Measurements from ENCODE around the gene FAM13A. TPM values are rescaled to one million over a fixed set of nuclear protein-coding genes. Genes with fewer than 3 reads are reported as not detected.
"Not testable (repeated sequence)": the region's sequence is repeated elsewhere in the genome, so short reads cannot be mapped to it uniquely, and the experiment has no call there.

FAM13A gene
- total RNA-seq, 2 donors from 2014 or later = 27.2 to 107 TPM

DNA sequence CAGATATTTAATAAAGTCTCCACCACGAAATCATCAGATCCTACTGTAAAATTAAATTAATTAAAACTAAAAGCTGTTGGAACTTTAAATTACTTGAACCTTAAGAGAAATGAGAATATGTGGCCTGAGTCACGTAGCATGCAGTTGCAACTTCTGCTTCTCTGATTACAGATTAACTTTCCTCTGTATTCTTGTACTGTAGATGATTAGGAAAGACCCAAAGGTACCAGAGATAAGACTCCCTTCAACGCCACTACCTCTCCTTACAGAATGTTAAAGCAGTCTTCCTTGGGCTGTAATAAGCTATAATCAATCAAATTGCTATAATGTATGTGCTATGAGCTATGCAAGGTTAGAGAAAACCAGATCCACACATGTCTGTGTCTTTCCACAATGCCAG lies 47.9 kb downstream of the FAM13A start:
- H3K4me3 ChIP-seq = no peak overlapping the region
- TF ChIP-seq POLR2A (IDR thresholded peaks at IDR 0.05) (no peak), POLR2AphosphoS5 (IDR thresholded peaks at IDR 0.05) (no peak)
- TF ChIP-seq, protein P1, sequence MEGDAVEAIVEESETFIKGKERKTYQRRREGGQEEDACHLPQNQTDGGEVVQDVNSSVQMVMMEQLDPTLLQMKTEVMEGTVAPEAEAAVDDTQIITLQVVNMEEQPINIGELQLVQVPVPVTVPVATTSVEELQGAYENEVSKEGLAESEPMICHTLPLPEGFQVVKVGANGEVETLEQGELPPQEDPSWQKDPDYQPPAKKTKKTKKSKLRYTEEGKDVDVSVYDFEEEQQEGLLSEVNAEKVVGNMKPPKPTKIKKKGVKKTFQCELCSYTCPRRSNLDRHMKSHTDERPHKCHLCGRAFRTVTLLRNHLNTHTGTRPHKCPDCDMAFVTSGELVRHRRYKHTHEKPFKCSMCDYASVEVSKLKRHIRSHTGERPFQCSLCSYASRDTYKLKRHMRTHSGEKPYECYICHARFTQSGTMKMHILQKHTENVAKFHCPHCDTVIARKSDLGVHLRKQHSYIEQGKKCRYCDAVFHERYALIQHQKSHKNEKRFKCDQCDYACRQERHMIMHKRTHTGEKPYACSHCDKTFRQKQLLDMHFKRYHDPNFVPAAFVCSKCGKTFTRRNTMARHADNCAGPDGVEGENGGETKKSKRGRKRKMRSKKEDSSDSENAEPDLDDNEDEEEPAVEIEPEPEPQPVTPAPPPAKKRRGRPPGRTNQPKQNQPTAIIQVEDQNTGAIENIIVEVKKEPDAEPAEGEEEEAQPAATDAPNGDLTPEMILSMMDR (IDR thresholded peaks at IDR 0.05) = no peak
- no peaks in the 10 kb centered on the region for H3K36me3 ChIP-seq
- H3K9me3 ChIP-seq = no peaks in the 10 kb centered on the region
- H3K27ac ChIP-seq = no peak overlapping the region
- H3K27me3 ChIP-seq (replicated peaks; ENCODE audit: insufficient read depth) = no peaks in the 10 kb centered on the region
- H3K4me1 ChIP-seq (replicated peaks) = no peaks in the 10 kb centered on the region
- 94% methylated on average over 3 of the region's 3 CpGs for WGBS
- intact Hi-C loops (cut with DNase I) = no loop called here
- DNase-seq (ENCODE audit: low spot score) = no peak

DNA sequence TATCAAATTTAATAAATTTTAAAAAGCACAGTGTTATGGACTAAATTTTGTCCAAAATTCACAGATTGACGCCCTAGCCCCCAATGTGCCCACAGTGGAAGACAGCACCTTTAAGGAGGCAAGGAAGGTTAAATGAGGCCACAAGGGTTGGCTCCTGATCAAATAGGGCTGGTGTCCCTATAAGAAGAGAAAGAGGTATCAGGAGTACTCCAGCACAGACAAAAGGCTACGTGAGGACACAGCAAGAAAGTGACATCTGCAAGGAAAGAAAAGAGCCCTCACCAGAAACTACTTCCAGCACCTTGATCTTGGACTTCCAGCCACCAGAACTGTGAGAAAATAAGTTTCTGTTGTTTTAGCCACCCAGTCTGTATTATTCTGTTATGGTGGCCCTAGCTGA lies 48.8 kb downstream of the FAM13A start:
- Histone ChIP-seq H3K4me1 (replicated peaks) (no peaks in the 10 kb centered on the region), H3K4me3 (no peak overlapping the region), H3K27ac (no peak overlapping the region), H3K9me3 (no peaks in the 10 kb centered on the region), H3K27me3 (replicated peaks; ENCODE audit: insufficient read depth) (no peaks in the 10 kb centered on the region), H3K36me3 (no peaks in the 10 kb centered on the region)
- no peak for TF ChIP-seq POLR2A (IDR thresholded peaks at IDR 0.05)
- TF ChIP-seq, protein P1 (IDR thresholded peaks at IDR 0.05) = no peak
- TF ChIP-seq POLR2AphosphoS5 (IDR thresholded peaks at IDR 0.05) = no peak
- intact Hi-C loops (cut with DNase I) = no loop called here
- WGBS = 100% methylated on average over 2 of the region's 2 CpGs
- DNase-seq (ENCODE audit: low spot score) = no peak

GRCh38 chr4:89007338-89007939 lies 49.5 kb downstream of the FAM13A start:
- intact Hi-C loops (cut with DNase I) = no loop called here

DNA sequence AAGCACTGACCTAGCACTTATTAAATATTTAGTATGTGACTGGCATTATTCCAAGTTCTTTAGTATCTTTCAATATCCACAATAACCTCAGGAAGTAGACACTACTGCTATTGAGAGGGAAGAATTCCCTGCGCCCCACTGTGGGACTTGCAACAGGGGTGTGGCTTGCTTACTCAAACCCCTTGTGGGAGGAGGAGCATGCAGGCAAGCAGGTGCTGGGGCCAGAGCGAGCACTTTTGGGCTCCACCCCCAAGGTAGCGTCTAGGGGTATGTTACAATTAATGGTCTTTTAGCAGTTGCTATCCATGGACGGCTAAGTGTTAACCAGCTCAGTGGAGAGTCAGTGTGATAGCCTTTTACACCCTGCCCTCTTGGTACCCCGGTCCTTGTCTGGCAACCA lies 50.7 kb downstream of the FAM13A start:
- WGBS = 97% methylated on average over 5 of the region's 5 CpGs
- TF ChIP-seq, protein P1 (IDR thresholded peaks at IDR 0.05) = no peak
- TF ChIP-seq POLR2A (IDR thresholded peaks at IDR 0.05) = no peak
- no peak for TF ChIP-seq POLR2AphosphoS5 (IDR thresholded peaks at IDR 0.05)
- Histone ChIP-seq H3K36me3 (no peaks in the 10 kb centered on the region), H3K27ac (no peak overlapping the region), H3K4me3 (no peak overlapping the region), H3K4me1 (replicated peaks) (no peaks in the 10 kb centered on the region), H3K27me3 (replicated peaks; ENCODE audit: insufficient read depth) (no peaks in the 10 kb centered on the region), H3K9me3 (no peaks in the 10 kb centered on the region)
- DNase-seq (ENCODE audit: low spot score) = no peak
- intact Hi-C loops (cut with DNase I) = no loop called here

More at GRCh38 chr4:89007338-89007939, 49.5 kb downstream of the FAM13A start:
- TF ChIP-seq POLR2AphosphoS5 (IDR thresholded peaks at IDR 0.05) = no peak
- TF ChIP-seq, protein P1 (IDR thresholded peaks at IDR 0.05) = no peak
- Histone ChIP-seq H3K4me1 (replicated peaks) (no peaks in the 10 kb centered on the region), H3K36me3 (no peaks in the 10 kb centered on the region), H3K27me3 (replicated peaks; ENCODE audit: insufficient read depth) (no peaks in the 10 kb centered on the region), H3K4me3 (no peak overlapping the region), H3K27ac (no peak overlapping the region), H3K9me3 (no peaks in the 10 kb centered on the region)
- no peak for DNase-seq (ENCODE audit: low spot score)
- 97% methylated on average over 6 of the region's 6 CpGs for WGBS

DNA sequence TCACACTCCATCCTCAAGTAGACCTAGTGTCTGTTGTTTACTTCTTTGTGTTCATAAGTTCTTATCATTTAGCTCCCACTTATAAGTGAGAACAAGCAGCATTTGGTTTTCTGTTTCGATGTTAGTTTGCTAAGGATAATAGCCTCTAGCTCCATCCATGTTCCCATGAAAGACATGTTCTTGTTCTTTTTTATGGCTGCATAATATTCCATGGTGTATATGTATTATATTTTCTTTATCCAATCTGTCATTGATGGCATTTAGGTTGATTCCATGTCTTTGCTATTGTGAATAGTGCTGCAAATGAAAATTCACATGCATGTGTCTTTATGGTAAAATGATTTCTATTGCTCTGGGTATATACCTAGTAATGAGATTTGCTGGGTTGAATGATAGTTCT lies 51.9 kb downstream of the FAM13A start:
- DNase-seq (ENCODE audit: low spot score); H3K27me3 ChIP-seq (replicated peaks; ENCODE audit: insufficient read depth); H3K9me3 ChIP-seq; intact Hi-C loops (cut with DNase I); H3K27ac ChIP-seq; H3K36me3 ChIP-seq; H3K4me1 ChIP-seq (replicated peaks); H3K4me3 ChIP-seq: not testable (repeated sequence)
- WGBS = 97% methylated on average over 1 of the region's 1 CpG

Measured in prostate gland (tissue), 2 donors.